HG03045 (cell line): ENCODE results near the gene ANKS1A.

Experiments
- ATAC-seq: cut with Tn5 transposase; IDR thresholded peaks from one replicate; pipeline ENCODE4 v1.9.1; 2021; ENCODE audit warnings: mild to moderate bottlenecking, moderate library complexity; ENCODE audit not compliant: unreplicated experiment

The ANKS1A gene

DNA sequence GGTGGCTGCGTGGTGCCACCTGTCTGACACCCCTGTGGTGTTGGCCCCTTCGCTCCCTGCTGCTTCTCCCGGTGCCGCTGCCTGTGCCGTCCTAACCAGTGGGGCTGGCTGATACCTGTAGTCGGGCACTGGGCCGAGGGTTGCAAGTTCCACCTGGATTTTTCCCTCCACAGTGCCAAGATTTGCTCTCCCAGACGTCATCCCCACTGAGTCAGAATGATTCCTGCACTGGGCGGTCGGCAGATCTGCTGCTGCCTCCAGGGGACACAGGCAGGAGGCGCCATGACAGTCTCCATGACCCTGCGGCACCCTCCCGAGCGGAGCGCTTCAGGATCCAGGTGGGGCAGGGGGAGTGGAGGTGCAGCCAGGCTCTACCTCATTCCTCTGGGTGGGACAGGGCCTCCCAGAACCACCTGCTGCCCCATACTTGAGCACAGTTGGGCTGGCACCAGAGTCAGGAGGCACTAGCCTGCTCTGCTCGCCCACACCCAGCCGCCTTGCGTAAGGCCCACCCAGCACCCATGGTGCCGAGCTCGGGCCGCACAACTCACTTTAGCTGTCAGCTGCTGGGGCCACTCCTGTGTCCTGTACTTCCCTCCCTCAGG, 191.9 kb downstream of the ANKS1A start:
- no peak for ATAC-seq

- no peak for ATAC-seq
Measured at GRCh38 chr6:35081426-35081851, 192.4 kb downstream of the ANKS1A start.

DNA sequence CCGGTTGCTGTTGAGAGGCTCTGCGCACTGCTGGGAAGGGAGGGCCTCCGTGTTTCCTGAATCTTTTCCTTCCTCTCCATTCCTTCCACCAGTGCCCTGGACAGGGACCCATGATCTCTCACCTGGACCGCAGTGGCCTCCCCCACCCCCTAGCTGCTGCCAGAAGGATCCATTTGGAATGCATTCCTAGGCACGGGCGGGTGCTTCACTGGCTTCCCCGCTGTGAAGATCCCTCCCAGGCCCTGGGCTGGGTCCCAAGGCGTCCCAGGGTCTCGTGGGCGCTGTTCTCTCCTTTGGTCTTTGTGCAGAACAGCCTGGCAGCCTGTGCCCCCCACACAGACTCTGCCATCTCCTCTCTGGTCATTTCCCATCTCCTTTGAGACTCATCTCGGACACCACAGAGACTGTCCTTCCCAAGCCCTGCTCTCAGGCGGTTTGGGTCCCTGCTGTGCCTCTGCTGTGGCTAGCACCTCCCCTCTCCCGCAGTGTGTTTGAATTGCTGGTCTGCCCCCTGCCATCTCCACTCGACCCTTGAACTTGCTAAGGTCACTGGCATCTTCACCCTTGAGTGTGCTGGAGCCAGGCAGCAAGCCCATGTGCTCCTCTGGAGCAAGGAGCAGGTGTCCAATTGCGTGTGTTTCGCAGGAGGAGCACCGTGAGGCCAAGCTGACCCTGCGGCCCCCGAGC, 193.1 kb downstream of the ANKS1A start:
- no peak for ATAC-seq

- ATAC-seq: no peak
Measured at GRCh38 chr6:35082733-35083403, 193.8 kb downstream of the ANKS1A start.

- ATAC-seq: no peak
Measured at GRCh38 chr6:35083507-35083906, 194.5 kb downstream of the ANKS1A start.

GRCh38 chr6:35084041-35084491, 195.0 kb downstream of the ANKS1A start:
- no peak for ATAC-seq

DNA sequence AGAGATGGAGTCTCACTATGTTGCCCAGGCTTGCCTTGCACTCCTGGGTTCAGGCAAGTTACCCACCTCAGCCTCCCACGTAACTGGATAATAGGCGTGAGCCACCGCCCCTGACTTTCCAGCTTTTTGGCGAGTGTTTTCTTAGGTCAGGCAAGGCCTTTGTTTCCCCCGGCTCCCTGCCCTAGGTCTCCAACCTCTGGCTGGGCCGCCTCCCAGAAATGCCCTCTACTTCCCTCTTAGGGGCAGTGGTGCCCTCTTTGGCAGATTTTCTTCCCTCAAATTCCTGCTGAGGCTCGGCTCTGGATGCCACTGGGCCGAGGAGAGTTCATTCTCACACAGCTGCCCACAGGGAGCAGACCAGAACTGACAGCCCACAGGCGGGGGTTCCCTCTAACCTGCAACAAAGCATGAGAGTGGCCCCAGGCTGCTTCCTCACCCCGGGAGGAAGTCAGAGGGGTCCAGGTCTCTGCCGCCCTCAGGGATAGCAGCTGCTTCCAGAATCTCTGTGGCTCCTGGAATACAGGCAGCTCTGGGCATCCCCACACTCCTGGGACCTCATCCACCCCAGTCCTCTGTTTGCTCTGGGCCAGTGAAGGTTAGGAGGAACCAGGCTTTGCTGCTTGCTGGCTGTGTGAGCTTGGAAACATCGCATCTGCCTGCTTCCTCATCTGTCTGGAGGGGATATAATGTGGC, 195.6 kb downstream of the ANKS1A start:
- ATAC-seq: no peak

DNA sequence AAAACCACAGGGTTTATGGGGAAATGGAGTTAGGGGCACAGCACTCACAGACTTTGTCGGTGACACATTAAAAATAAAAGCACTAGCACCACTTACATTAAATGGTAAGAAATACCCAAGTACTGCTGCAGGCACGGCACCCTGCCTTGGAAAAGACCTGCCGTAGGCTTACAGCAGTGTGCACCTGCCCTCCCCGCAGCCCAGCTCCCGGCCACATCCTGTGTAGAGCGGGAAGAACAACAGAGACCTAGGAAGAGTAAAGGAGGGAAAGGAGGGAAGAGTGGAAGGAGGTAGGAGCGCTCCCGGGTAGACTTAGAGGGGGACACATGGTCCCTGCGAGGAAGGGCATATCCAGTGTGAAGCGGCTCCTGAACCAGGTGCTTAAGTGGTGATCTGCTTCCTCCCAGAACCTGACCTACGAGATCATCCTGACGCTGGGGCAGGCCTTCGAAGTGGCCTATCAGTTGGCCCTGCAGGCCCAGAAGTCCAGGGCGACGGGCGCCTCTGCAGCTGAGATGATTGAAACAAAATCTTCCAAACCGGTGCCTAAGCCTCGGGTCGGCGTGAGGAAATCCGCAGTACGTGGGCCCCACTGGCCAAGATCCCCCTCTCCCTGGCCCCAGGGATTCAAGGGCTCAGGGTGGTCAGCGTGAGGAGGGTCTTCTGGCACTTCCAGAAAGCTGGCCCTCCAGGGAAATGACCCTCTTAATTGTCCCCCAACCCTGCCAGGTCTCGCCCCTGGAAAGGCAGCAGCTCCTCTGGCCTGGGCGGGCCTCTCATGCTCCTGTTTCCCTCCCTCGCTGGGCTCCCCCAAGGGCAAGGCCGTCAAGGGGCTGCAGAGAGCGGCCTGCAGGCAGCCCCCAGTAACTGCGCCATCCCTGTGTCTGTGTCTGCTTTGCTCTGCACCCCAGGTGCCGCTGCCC, 196.6 kb downstream of the ANKS1A start:
- no peak for ATAC-seq

DNA sequence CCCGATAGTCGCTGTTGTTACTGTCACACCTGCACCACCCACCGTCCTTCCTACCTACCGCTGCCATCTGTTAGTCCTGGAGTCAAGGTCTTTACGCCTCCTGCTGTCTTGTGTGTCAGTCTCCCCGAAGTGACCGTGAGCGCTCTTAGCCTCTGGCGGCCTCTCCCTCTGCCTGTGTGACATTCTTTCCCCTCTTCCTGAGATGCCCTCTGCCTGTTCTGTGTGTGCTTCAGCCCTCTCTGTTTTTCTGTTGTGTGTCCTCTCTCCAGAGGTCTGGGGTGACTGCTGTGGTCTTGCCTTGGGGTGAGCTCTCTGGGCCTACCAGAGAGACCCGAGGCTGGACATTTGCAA, 197.2 kb downstream of the ANKS1A start:
- no peak for ATAC-seq

DNA sequence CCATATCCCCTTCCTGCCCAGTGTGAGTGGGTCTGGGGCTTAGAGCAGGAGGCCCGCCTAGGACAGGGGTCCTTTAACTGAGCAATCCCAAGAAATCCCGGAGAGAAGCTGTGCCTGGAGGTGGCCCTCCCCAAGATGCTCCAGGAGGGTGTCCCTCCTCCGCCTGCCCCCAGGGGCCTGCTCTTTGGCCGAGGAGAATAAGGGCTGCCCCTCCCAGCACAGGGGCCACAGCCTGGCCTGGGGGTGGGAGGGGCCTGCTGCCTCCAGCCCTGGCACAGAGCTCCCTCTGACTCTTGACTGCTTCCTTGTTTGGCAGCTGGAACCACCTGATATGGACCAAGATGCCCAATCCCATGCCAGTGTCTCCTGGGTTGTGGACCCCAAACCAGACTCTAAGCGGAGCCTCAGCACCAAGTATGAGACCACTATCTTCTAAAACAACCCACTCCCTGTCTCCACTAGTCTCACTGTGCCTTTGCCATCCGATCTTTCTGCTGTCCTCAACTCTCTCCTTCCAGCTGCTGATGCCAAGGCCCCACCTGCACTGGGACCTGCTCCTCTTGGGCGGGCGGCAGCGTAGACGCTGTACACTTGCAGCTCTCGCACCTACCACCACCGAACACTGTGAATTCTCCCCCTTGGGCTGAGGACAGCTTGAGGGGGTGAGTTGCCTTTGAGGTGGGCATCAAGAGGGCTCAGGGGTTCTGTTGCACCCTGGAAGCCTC, 197.7 kb downstream of the ANKS1A start:
- ATAC-seq: no peak

DNA sequence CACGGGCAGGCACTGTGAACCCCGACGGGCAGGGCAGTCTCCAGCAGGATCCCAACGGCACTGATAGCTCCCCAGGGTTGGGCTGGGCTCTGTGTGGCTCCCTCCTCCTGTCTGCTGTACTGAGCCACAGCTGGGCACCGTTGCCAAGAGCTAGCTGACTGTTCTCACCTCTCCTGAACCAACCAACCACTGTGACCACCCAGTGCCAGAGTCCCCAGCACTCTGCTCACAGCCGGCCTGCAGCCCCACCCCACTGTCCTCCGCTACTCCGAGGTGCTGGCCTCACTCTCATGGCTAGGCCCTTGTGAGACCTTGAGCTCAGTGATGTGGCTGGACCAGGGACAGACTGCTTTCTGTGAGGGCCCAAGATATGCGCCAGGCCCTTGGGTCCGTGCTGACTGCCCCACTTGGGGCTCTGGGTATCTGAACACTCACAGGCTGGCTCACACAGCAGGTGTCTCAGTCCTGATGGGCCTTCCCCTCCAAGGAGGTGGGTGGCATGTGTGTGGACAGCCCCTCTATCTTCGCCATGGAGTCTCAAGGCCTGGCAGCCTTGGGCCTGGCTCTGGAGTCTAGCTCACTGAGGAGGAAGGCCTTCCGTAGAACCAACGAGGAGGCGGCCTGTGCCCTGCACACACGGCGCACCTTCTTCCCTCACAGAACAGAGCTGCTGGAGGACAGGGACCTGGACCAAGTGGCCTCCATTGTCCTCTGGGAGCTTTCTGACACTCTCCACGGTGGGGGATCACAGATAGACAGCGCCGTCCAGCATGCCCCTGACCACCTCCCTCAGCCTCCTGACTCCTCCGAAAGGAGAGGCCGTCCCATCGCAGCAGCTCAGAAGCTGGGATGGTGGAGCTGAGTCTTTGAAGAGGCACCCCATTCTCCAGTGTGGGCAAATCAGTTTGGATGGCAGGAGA, 198.6 kb downstream of the ANKS1A start:
- no peak for ATAC-seq

DNA sequence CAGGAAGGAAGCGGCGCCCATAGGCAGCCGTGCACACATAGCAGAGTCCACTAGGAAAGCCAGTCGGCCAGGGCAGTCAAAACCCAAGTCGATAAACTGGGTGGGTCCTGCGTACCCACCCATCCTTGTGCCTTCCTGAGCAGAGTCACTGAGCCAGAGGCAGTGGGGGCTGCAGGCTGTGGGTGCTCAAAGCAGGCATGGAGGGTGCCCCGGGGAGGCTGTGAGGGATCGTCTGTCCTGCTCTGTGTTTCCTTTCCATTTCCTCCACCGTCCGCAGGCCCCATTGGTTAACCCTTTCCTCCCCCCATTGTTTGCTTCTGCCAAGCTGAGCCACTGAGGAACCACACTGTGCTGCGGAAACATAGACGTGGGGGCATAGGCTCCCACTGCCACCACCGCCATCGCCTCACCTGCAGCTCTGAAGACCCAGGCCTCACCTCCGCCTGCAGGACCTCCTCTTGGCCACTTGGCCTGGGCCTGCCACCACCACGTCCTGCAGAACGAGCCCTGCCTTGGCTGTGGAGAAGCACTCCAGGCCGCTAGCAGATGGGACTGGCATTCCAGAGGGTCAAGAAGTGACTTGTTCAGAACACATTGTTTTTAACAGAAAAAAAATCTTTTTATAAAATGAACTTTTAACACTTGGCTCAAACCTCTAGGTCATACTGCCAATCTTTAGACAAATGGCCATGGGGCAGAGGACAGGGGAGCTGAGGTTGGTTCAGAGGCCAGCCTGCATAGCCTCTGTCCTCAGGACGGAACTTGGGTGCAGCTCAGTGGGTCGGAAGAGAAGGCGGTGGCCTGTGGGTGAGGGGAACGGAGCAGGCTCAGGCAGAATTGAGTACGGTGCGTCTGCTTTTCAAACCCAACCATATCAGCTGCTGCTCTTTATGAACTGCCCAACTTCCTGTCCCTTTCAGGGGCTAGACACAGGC, 199.5 kb downstream of the ANKS1A start:
- ATAC-seq: no peak

DNA sequence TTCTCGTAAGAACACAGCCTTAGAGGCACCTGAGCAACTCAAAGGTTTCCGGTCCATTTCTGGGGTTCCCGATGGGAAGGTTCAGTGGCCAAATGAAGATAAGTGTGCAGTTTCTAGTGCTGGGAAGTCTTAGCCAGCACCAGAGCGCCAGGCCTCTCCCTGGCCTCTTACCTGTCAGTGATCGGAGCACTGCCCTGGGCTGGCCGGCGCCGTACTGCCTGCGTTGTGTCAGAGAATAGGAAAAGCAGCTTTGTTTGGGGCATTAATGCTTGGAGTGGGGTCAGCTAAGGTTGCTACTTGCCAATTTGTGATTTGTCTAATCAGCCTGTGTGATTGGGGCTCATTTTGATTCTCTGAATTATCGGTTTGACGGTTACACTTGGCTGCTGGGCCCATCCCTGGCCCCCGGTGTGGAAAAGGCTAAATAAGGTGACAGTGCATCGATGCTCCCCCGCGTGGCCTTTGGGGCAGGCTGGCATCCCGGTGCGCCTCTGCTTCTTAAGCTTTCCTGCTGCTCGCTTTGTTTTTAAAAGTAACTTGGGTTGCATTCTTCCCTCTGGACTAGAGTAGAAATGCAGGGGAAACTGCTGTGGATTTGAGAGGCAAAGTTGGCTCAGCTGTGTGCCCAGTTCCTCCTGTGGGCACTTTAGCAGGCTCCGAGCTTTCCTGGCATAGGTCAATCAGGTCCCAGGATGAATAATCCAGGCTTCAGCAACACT, 200.3 kb downstream of the ANKS1A start:
- no peak for ATAC-seq

GRCh38 chr6:35089935-35090505, 201.0 kb downstream of the ANKS1A start:
- no peak for ATAC-seq

- ATAC-seq: no peak
Measured at GRCh38 chr6:35090734-35091133, 201.7 kb downstream of the ANKS1A start.

DNA sequence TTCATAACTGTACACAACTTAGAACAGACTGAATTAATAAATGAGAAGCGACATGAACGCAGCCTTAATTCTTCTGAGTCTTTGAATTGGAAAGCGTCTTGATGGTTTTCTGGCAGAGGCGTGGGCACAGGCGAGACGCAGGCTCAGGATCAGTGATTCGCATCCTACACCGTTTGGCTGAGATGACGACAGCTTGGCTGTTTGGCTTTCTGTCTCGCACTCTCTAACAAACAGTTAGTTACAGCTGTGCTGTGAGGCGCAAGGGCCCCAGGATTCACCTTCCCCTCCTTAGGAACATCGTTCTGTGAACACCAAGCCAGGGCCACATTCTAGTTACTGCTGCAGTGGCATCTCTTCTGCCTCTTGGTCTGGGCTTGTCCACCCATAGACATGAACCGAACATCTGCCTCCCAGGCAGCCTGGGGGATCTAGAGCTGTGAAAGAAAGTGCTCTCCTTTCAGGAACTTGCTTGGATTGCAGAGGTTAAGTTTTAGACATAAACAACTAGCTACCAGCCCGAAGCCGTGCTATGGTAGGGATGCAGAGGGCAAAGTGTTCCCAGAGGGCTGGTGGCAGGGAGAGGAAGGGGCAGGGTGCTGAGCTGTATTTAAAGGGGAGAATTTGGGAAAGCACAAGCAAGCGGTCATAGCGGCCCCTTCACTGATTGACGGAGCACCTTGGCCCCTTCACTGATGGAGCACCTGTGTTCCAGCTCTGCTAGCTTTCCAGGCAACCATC, 202.5 kb downstream of the ANKS1A start:
- no peak for ATAC-seq
